HG02763 (cell line): ENCODE measurements around the gene FOXD4L3.
"Not testable (repeated sequence)": the region's sequence is repeated elsewhere in the genome, so short reads cannot be mapped to it uniquely, and the experiment has no call there.

Source experiments
- ATAC-seq: cut with Tn5 transposase; IDR thresholded peaks from one replicate; pipeline ENCODE4 v1.9.1; 2021; ENCODE audit warnings: mild to moderate bottlenecking, moderate library complexity; ENCODE audit not compliant: unreplicated experiment

Gene FOXD4L3

GRCh38 chr9:68343992-68344391 lies 41.3 kb downstream of the FOXD4L3 start:
- not testable (repeated sequence) for ATAC-seq

DNA sequence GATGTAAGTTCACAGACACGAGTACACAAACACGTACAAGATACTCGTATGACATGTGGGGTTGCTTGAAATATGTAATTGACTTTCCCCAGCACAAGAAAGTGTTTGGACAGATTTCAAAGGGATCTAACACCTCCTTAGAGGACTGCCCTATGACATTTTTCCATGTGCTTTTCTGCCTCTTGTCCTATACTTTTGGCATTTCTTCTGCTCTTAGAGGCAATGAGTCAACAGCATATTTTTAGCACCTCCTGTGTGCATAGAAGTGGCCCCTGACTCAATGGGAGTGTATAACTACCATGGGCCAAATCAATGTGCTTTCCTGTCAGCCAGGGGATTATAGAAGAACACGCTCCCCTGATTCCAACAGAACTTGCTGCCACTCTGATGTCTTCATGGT lies 49.0 kb downstream of the FOXD4L3 start:
- ATAC-seq: not testable (repeated sequence)
